Uterus (tissue), 2 donors: Measurements from ENCODE around the gene TRDMT1.

Source experiments
- POLR2A ChIP-seq, 2 donors: fragments of 450-650 bp; IDR thresholded peaks; one replicate each; pipeline ENCODE4 v1.6.1; 2016; ENCODE audit warnings: antibody characterized with exemption in 2 of 2, mild to moderate bottlenecking in 1 of 2, moderate library complexity in 1 of 2
- TF ChIP-seq, protein P1 (sequence below), 4 experiments: fragments of 200-600 bp in 2 of 4; fragments of 450-650 bp in 2 of 4; sonication (generic) in 2 of 4; IDR thresholded peaks; one replicate each; pipeline ENCODE4 v1.5.1; 2016 to 2019; ENCODE audit warnings: antibody characterized with exemption in 4 of 4, mild to moderate bottlenecking in 2 of 4, moderate library complexity in 1 of 4

DNA sequence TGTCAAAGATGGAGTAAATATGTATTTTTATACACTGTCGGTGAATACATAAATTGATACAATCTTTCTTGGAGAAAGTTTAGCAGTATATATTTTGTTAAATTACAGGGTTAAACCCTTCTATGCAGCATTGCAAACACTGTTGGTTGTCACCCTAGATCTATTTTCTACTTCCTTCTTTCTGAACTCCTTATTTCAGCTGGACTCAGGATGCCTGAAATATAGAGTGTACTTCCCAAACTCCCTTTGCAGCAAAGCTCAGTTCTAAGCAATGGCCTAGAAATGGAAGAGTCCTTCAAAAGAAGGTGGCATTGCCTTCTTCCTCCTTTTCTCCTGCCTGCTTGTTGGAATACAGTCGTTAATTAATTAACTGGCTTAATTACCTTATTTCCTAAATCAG lies 92.4 kb downstream of the TRDMT1 start:
- TF ChIP-seq, protein P1, sequence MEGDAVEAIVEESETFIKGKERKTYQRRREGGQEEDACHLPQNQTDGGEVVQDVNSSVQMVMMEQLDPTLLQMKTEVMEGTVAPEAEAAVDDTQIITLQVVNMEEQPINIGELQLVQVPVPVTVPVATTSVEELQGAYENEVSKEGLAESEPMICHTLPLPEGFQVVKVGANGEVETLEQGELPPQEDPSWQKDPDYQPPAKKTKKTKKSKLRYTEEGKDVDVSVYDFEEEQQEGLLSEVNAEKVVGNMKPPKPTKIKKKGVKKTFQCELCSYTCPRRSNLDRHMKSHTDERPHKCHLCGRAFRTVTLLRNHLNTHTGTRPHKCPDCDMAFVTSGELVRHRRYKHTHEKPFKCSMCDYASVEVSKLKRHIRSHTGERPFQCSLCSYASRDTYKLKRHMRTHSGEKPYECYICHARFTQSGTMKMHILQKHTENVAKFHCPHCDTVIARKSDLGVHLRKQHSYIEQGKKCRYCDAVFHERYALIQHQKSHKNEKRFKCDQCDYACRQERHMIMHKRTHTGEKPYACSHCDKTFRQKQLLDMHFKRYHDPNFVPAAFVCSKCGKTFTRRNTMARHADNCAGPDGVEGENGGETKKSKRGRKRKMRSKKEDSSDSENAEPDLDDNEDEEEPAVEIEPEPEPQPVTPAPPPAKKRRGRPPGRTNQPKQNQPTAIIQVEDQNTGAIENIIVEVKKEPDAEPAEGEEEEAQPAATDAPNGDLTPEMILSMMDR (IDR thresholded peaks at IDR 0.05): no peak
- no peak for TF ChIP-seq POLR2A (IDR thresholded peaks at IDR 0.05)
